Astrocyte (in vitro differentiated cells and primary cell): ENCODE measurements around the gene OSBPL9. TPM values are rescaled to one million over a fixed set of nuclear protein-coding genes. Genes with fewer than 3 reads are reported as not detected.
A peak's percentile ranks its signal among the peaks of the same experiment; 100 is the strongest.

Experiments
- DNase-seq: peaks from one replicate; pipeline ENCODE4 v3.0.0-alpha.2; 2010; ENCODE audit warnings: low read depth
- FAIRE-seq: peaks from 2 replicates; lab custom pipeline; 2011; peaks lifted over from hg19 to GRCh38; lab: Jason Lieb, UNC
- H2AFZ ChIP-seq: 2 replicates; pipeline ENCODE4 v1.6.0; 2012; ENCODE audit warnings: low read depth, low read length, inconsistent platforms
- H3K27ac ChIP-seq: 2 replicates; pipeline ENCODE4 v1.5.1; 2011; ENCODE audit warnings: low read depth, low read length, inconsistent platforms
- H3K27me3 ChIP-seq: 2 replicates; pipeline ENCODE4 v1.6.0; 2011; ENCODE audit warnings: low read length, inconsistent platforms; ENCODE audit not compliant: insufficient read depth
- H3K36me3 ChIP-seq: 2 replicates; pipeline ENCODE4 v1.5.1; 2011; ENCODE audit warnings: low read length, inconsistent platforms; ENCODE audit not compliant: insufficient read depth
- H3K4me1 ChIP-seq: 2 replicates; pipeline ENCODE4 v1.5.1; 2011; ENCODE audit warnings: low read length, inconsistent platforms; ENCODE audit not compliant: insufficient read depth
- H3K4me2 ChIP-seq: 2 replicates; pipeline ENCODE4 v1.6.0; 2012; ENCODE audit warnings: low read length, inconsistent platforms
- H3K4me3 ChIP-seq: 2 replicates; pipeline ENCODE4 v1.5.1; 2011; ENCODE audit warnings: low read depth, mild to moderate bottlenecking, low read length, inconsistent platforms; ENCODE audit not compliant: insufficient read depth
- H3K79me2 ChIP-seq: 2 replicates; pipeline ENCODE4 v1.6.0; 2012; ENCODE audit warnings: mild to moderate bottlenecking, low read length, inconsistent platforms; ENCODE audit not compliant: insufficient read depth
- H3K9ac ChIP-seq: 2 replicates; pipeline ENCODE4 v1.6.0; 2012; ENCODE audit warnings: mild to moderate bottlenecking, low read length, inconsistent platforms
- H3K9me3 ChIP-seq: 2 replicates; pipeline ENCODE4 v1.5.1; 2012; ENCODE audit warnings: low read depth, mild to moderate bottlenecking, low read length, inconsistent platforms; ENCODE audit not compliant: insufficient read depth
- H4K20me1 ChIP-seq: 2 replicates; pipeline ENCODE4 v1.6.0; 2012; ENCODE audit warnings: low read length, inconsistent platforms; ENCODE audit not compliant: insufficient read depth
- H3K27ac Mint-ChIP-seq: one replicate; pipeline ENCODE4 v1.8.0; 2021; ENCODE audit warnings: mild to moderate bottlenecking, mixed read lengths; ENCODE audit not compliant: unreplicated experiment
- H3K27me3 Mint-ChIP-seq: one replicate; pipeline ENCODE4 v1.8.0; 2021; ENCODE audit warnings: low read depth, mixed read lengths; ENCODE audit not compliant: unreplicated experiment
- H3K36me3 Mint-ChIP-seq: one replicate; pipeline ENCODE4 v1.8.0; 2021; ENCODE audit warnings: low read depth, mixed read lengths; ENCODE audit not compliant: unreplicated experiment
- H3K4me1 Mint-ChIP-seq: one replicate; pipeline ENCODE4 v1.8.0; 2021; ENCODE audit warnings: low read depth, mixed read lengths; ENCODE audit not compliant: unreplicated experiment
- H3K4me3 Mint-ChIP-seq: one replicate; pipeline ENCODE4 v1.8.0; 2021; ENCODE audit warnings: mild to moderate bottlenecking, moderate library complexity, mixed read lengths; ENCODE audit not compliant: unreplicated experiment
- H3K9me3 Mint-ChIP-seq: one replicate; pipeline ENCODE4 v1.8.0; 2021; ENCODE audit warnings: mild to moderate bottlenecking, mixed read lengths; ENCODE audit not compliant: unreplicated experiment
- CTCF ChIP-seq: IDR thresholded peaks from 2 replicates; pipeline ENCODE4 v1.5.1; 2011; ENCODE audit warnings: low read depth, mild to moderate bottlenecking, inconsistent platforms, low read length, moderate library complexity; ENCODE audit not compliant: insufficient read depth
- EZH2 ChIP-seq: IDR thresholded peaks from 2 replicates; pipeline ENCODE4 v1.6.1; 2012; ENCODE audit warnings: mild to moderate bottlenecking, low read length, inconsistent platforms; ENCODE audit not compliant: insufficient read depth
- total RNA-seq: library from RNA; stranded (reverse); gene quantifications from 2 replicates; pipeline ENCODE4 v1.2.1, GENCODE V29; 2021

The OSBPL9 gene
- total RNA-seq, 1 donor from 2014 or later: 117 TPM

GRCh38 chr1:51612447-51612961, 4.4 kb upstream of the OSBPL9 start:
- no peaks in the 10 kb centered on the region for H3K36me3 ChIP-seq
- H3K4me2 ChIP-seq: no peak overlapping the region
- no peak for TF ChIP-seq CTCF
- TF ChIP-seq EZH2: no peak
- H4K20me1 ChIP-seq: no peaks in the 10 kb centered on the region
- Mint-ChIP-seq H3K27me3 (no peaks in the 10 kb centered on the region), H3K4me3 (no peak overlapping the region), H3K36me3 (peaks cover 2% of the 10 kb centered on the region), H3K9me3 (no peaks in the 10 kb centered on the region), H3K27ac (peak overlapping the region; percentile 43), H3K4me1 (peaks cover 13% of the 10 kb centered on the region)
- H2AFZ ChIP-seq: no peak overlapping the region
- H3K9ac ChIP-seq: no peak overlapping the region
- H3K27me3 ChIP-seq: no peaks in the 10 kb centered on the region
- peaks cover 5% of the 10 kb centered on the region for H3K4me1 ChIP-seq
- H3K4me3 ChIP-seq: no peak overlapping the region
- no peak for FAIRE-seq
- DNase-seq: no peak
- H3K79me2 ChIP-seq: peaks cover 4% of the 10 kb centered on the region
- no peaks in the 10 kb centered on the region for H3K9me3 ChIP-seq
- H3K27ac ChIP-seq: no peak overlapping the region

- H3K79me2 ChIP-seq: peaks cover 36% of the 10 kb centered on the region
- H3K4me3 Mint-ChIP-seq: peak overlapping the region; percentile 36
- no peak overlapping the region for H3K27ac Mint-ChIP-seq
- no peaks in the 10 kb centered on the region for H3K9me3 Mint-ChIP-seq
- H3K27me3 Mint-ChIP-seq: no peaks in the 10 kb centered on the region
- H3K4me1 ChIP-seq: peaks cover 10% of the 10 kb centered on the region
- no peaks in the 10 kb centered on the region for H3K36me3 Mint-ChIP-seq
- no peaks in the 10 kb centered on the region for H3K9me3 ChIP-seq
- peaks cover 32% of the 10 kb centered on the region for H3K4me1 Mint-ChIP-seq
- H3K27me3 ChIP-seq: no peaks in the 10 kb centered on the region
- TF ChIP-seq EZH2 (no peak), CTCF (no peak)
- no peak overlapping the region for H3K4me2 ChIP-seq
- H3K4me3 ChIP-seq: no peak overlapping the region
- H3K27ac ChIP-seq: no peak overlapping the region
- H4K20me1 ChIP-seq: peaks cover 5% of the 10 kb centered on the region
- H3K36me3 ChIP-seq: no peaks in the 10 kb centered on the region
- no peak for FAIRE-seq
- H2AFZ ChIP-seq: peak overlapping the region; percentile 9
- DNase-seq: no peak
- no peak overlapping the region for H3K9ac ChIP-seq
Measured at GRCh38 chr1:51615780-51616291, 1.1 kb upstream of the OSBPL9 start.

GRCh38 chr1:51616490-51616889, 402 bp upstream of the OSBPL9 start:
- no peak for FAIRE-seq
- Histone ChIP-seq H3K9me3 (no peaks in the 10 kb centered on the region), H2AFZ (peak overlapping the region; percentile 9), H3K4me2 (peak overlapping the region; percentile 94), H3K27ac (no peak overlapping the region), H3K36me3 (no peaks in the 10 kb centered on the region), H3K79me2 (peaks cover 43% of the 10 kb centered on the region), H4K20me1 (peaks cover 5% of the 10 kb centered on the region), H3K27me3 (no peaks in the 10 kb centered on the region), H3K4me1 (peaks cover 10% of the 10 kb centered on the region), H3K4me3 (peak overlapping the region; percentile 97), H3K9ac (no peak overlapping the region)
- peak overlapping the region; percentile 36 for H3K4me3 Mint-ChIP-seq
- no peak overlapping the region for H3K27ac Mint-ChIP-seq
- H3K27me3 Mint-ChIP-seq: no peaks in the 10 kb centered on the region
- H3K36me3 Mint-ChIP-seq: no peaks in the 10 kb centered on the region
- no peak for DNase-seq
- TF ChIP-seq CTCF (no peak), EZH2 (no peak)
- H3K9me3 Mint-ChIP-seq: no peaks in the 10 kb centered on the region
- H3K4me1 Mint-ChIP-seq: peaks cover 35% of the 10 kb centered on the region
